NCI-H146 (cell line): Measurements from ENCODE around the gene CRYGN.

Source experiments
- DNase-seq: peaks from one replicate; lab custom pipeline; 2025; lab: John Stamatoyannopoulos, UW

Gene CRYGN

DNA sequence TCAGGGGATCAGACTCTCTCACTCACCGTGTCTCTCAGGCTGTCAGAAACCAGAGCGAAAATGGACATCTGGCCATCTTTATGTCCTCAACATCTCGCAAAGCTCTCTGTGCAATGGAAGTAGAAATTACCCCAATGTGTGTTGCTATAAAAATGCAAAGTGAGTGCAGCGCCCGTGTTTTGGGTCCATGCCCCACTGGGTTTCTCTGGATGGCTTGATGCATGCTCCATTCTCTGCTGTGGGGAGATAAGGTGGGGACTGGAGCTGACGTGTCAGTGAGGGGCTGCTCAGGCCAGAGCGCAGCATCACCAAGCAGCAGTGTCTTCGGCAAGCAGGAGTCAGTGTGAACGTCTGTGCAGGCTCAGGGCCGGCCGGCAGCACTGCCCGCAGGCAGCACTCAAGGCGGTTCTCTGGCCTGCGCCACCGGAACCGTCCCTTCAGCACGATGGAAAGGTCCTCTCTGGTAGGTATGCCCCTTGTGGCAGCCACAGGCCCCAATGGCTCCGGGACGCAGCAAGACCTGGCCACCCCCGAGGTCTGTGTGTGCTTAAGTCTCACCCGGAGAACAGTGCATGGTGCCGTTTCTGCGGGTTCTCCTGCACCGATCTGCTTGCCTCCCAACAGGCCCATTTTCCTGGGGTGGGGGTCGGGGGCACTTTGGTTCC is 60.3 kb downstream of the CRYGN start:
- DNase-seq: no peak

DNA sequence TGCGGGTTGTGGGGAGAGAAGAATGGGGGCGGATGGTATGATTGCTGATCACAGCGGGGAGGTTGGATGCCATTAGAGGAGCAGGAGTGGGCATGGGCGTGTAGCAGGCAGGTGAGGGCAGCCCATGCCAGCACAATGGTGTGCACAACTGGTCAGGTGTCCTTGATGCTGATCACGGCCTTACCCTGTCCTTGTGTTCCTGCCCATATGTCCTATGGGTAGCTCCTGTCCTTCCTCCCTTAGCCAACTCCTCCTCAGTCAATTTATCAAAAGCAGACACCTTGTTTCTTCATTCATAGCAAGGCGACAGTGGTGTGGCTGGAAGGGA is 60.8 kb downstream of the CRYGN start:
- no peak for DNase-seq
